ENCODE measurements around the gene GJD3. TPM values are rescaled to one million over a fixed set of nuclear protein-coding genes. Genes with fewer than 3 reads are reported as not detected.

Gene GJD3
- total and polyA plus RNA-seq, 2 of the 4 experiments (the other 2 are of a cell fraction): 0.10 TPM; not detected in 1

DNA sequence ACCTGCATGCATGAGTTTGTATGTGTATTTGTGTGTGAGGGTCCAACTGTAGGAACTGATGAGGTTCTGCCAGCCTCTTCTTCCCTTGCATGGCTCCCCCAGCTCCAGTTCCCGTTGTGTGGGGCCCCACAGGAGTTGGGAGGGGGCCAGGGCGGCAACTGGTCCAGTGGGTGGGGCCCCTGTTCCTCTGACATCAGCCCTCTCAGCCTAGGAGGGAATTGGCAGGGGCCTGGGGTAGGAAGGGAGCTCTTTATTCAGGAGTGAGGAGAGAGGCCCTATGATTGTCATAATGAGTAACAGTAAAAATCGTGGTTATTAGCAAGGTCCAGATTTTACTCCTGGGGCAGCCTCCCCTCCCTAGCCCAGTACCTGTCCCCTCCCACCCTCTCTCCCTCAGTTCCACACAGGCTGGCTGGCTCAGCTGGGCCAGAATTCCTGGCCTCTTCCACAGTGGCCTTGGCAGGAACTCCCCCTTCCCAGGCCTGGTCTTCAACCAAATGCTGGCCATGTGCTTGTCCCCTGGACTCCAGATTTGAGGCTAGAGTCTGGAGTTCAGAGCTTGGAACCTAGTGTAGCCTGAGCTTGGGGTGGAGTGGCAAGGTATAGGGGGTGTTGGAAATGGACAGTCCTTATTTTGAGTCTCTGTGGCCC, 36.7 kb downstream of the GJD3 start:
- no peak overlapping the region for H2BK5ac ChIP-seq (ENCODE audit: low read depth, low read length, poor library complexity, severe bottlenecking)
- no peak overlapping the region for H3K23ac ChIP-seq (ENCODE audit: low read depth, low read length)
- H2BK120ac ChIP-seq (ENCODE audit: low read depth, low read length): no peak overlapping the region
- H2BK20ac ChIP-seq (ENCODE audit: low read depth, low read length): no peak overlapping the region
- peaks cover 21 to 94% of the 10 kb centered on the region in 2 experiments for H3K79me1 ChIP-seq (ENCODE audit: low read depth in 1 of 2, low read length in 2 of 2)
- POLR2A ChIA-PET (ENCODE audit: unreplicated experiment): no interaction called here
- CTCF ChIA-PET: no interaction called here
- peaks cover 4% of the 10 kb centered on the region for H3K36me3 ChIP-seq (ENCODE audit: control insufficient read depth, insufficient read depth, low read length)
- no peak overlapping the region for H3K56ac ChIP-seq (ENCODE audit: extremely low read depth, insufficient read depth, low read length)
- no peak overlapping the region for H3K18ac ChIP-seq (ENCODE audit: low read depth, low read length)
- DNase-seq (no peak), ATAC-seq (ENCODE audit: low read depth) (no peak)
- no peak overlapping the region for H2AFZ ChIP-seq (replicated peaks; ENCODE audit: low read length, poor library complexity)
- no peak overlapping the region for H3K4ac ChIP-seq (ENCODE audit: low read depth, low read length)
- dilution Hi-C loops (cut with HindIII; ENCODE audit: low sequenced_read_pairs, unreplicated experiment) (no loop called here), in situ Hi-C loops (cut with MboI; ENCODE audit: low sequenced_read_pairs) (no loop called here), intact Hi-C loops (cut with micrococcal nuclease) (no loop called here)
- no peak overlapping the region for H2AK5ac ChIP-seq (ENCODE audit: low read depth, low read length)
- peaks cover 58% of the 10 kb centered on the region for H4K20me1 ChIP-seq (ENCODE audit: insufficient read depth, low read length)
- no CpG with 5 or more reads among the region's 3 CpGs for WGBS, 2 experiments (ENCODE audit: extremely low coverage in 2 of 2, insufficient read length in 1 of 2)
- no peak overlapping the region for H3K27ac ChIP-seq (ENCODE audit: insufficient read depth, low read length)
- TF ChIP-seq NFE2L2 (IDR thresholded peaks at IDR 0.05; ENCODE audit: low read depth, low read length): no peak
- H3K9me1 ChIP-seq (ENCODE audit: insufficient read depth, low read length): peaks cover 36% of the 10 kb centered on the region
- no peaks in the 10 kb centered on the region for H3K9me3 ChIP-seq (ENCODE audit: control insufficient read depth, insufficient read depth, low read length)
- H2BK15ac ChIP-seq (ENCODE audit: low read depth, low read length): no peak overlapping the region
- no peak overlapping the region for H4K8ac ChIP-seq (ENCODE audit: low read depth in 2 of 2, low read length in 2 of 2)
- H3K14ac ChIP-seq (replicated peaks; ENCODE audit: low read depth, low read length): no peak overlapping the region
- H3K4me3 ChIP-seq (ENCODE audit: insufficient read depth, low read depth, low read length): no peak overlapping the region
- BruUV-seq (replicated peaks): no TSS peak
- no peak overlapping the region for H4K5ac ChIP-seq (ENCODE audit: low read depth, low read length)
- no peak overlapping the region for H3K4me2 ChIP-seq (ENCODE audit: low read depth, low read length)
- H4K91ac ChIP-seq (ENCODE audit: insufficient read depth, low read depth, low read length): no peak overlapping the region
- peaks cover 58% of the 10 kb centered on the region for H3K4me1 ChIP-seq (ENCODE audit: control insufficient read depth, insufficient read depth, low read length)
- H3K9ac ChIP-seq (ENCODE audit: low read depth, low read length): no peak overlapping the region
- H3K27me3 ChIP-seq (ENCODE audit: control insufficient read depth, insufficient read depth, low read length): no peaks in the 10 kb centered on the region
- H2AK9ac ChIP-seq (replicated peaks; ENCODE audit: low read depth, low read length, poor library complexity): no peak overlapping the region
